MM.1S (cell line): Measurements from ENCODE around the gene ABCG2.

Source experiments
- DNase-seq: peaks from one replicate; pipeline ENCODE4 v3.0.0-alpha.2; 2015
- H2AFZ ChIP-seq: fragments of 300-600 bp; sonication (generic); 2 replicates; pipeline ENCODE4 v1.6.0; 2016; ENCODE audit warnings: antibody characterized with exemption, low read length
- H3F3A ChIP-seq: fragments of 300-600 bp; sonication (generic); 2 replicates; pipeline ENCODE4 v1.6.1; 2016; ENCODE audit warnings: mild to moderate bottlenecking, antibody characterized with exemption, low read length, moderate library complexity, mixed read lengths; ENCODE audit not compliant: insufficient read depth
- H3K27ac ChIP-seq: fragments of 300-600 bp; sonication (generic); 2 replicates; pipeline ENCODE4 v1.5.1; 2016; ENCODE audit warnings: mild to moderate bottlenecking, low read length
- H3K27me3 ChIP-seq: fragments of 300-600 bp; sonication (generic); replicated peaks from 2 replicates; pipeline ENCODE4 v1.6.0; 2016; ENCODE audit warnings: low read length; ENCODE audit not compliant: insufficient read depth
- H3K36me3 ChIP-seq: fragments of 300-600 bp; sonication (generic); replicated peaks from 2 replicates; pipeline ENCODE4 v1.6.1; 2016; ENCODE audit warnings: mild to moderate bottlenecking, low read length, mixed read lengths; ENCODE audit not compliant: insufficient read depth
- H3K4me1 ChIP-seq: fragments of 300-600 bp; sonication (generic); 2 replicates; pipeline ENCODE4 v1.6.1; 2016; ENCODE audit warnings: low read length, mixed read lengths
- H3K4me2 ChIP-seq: fragments of 300-600 bp; sonication (generic); 2 replicates; pipeline ENCODE4 v1.6.0; 2016; ENCODE audit warnings: low read depth, low read length
- H3K4me3 ChIP-seq: fragments of 300-600 bp; sonication (generic); 2 replicates; pipeline ENCODE4 v1.5.1; 2016; ENCODE audit warnings: low read length, mixed read lengths
- H3K79me2 ChIP-seq: fragments of 300-600 bp; sonication (generic); 2 replicates; pipeline ENCODE4 v1.6.1; 2016; ENCODE audit warnings: mixed run types, low read length, mixed read lengths
- H3K9ac ChIP-seq: fragments of 300-600 bp; sonication (generic); 2 replicates; pipeline ENCODE4 v1.6.1; 2016; ENCODE audit warnings: low read length, mixed read lengths
- H3K9me2 ChIP-seq: fragments of 300-600 bp; sonication (generic); replicated peaks from 2 replicates; pipeline ENCODE4 v1.6.1; 2016; ENCODE audit warnings: mild to moderate bottlenecking, low read length, mixed read lengths; ENCODE audit not compliant: insufficient read depth
- H3K9me3 ChIP-seq: fragments of 300-600 bp; sonication (generic); replicated peaks from 2 replicates; pipeline ENCODE4 v1.6.1; 2016; ENCODE audit warnings: mild to moderate bottlenecking, low read length, mixed read lengths; ENCODE audit not compliant: insufficient read depth
- H4K20me1 ChIP-seq: fragments of 300-600 bp; sonication (generic); 2 replicates; pipeline ENCODE4 v1.6.1; 2016; ENCODE audit warnings: mild to moderate bottlenecking, low read length, moderate library complexity, mixed read lengths; ENCODE audit not compliant: insufficient read depth
- EZH2 ChIP-seq: fragments of 300-600 bp; sonication (generic); optimal IDR thresholded peaks from 2 replicates; pipeline ENCODE3; 2017; ENCODE audit warnings: low read depth, mild to moderate bottlenecking, antibody characterized with exemption, low read length, mixed read lengths
- EZH2phosphoT487 ChIP-seq: fragments of 300-600 bp; sonication (generic); IDR thresholded peaks from 2 replicates; pipeline ENCODE4 v1.6.1; 2018; ENCODE audit warnings: antibody characterized with exemption, low read length
- TF ChIP-seq, protein P1 (sequence below): fragments of 300-600 bp; sonication (generic); IDR thresholded peaks from 2 replicates; pipeline ENCODE4 v1.5.1; 2016; ENCODE audit warnings: antibody characterized with exemption, low read length, mixed read lengths

ABCG2 gene

DNA sequence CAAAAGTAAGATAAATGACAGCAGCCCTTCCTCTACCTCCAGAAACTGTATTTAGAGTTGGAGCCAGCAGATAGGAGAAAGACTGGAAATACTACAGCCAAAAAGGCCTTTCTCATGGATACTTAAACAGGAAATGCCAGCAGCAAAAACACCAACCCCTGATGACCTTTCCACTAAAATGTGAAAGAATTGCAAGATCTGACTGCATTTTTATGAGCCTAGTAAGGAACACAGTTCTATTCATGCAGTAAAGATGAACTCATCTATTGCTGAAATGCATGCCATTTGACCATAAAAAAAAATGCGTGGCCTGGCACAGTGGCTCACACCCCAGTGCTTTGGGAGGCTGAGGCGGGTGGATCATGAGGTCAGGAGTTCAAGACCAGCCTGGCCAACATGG lies 19.9 kb downstream of the ABCG2 start:
- no peak overlapping the region for H3K4me3 ChIP-seq
- no peaks in the 10 kb centered on the region for H3F3A ChIP-seq
- H3K27ac ChIP-seq = no peak overlapping the region
- no peak overlapping the region for H3K9ac ChIP-seq
- H3K4me2 ChIP-seq = no peak overlapping the region
- H3K27me3 ChIP-seq = no peaks in the 10 kb centered on the region
- H4K20me1 ChIP-seq = no peaks in the 10 kb centered on the region
- H3K4me1 ChIP-seq = no peaks in the 10 kb centered on the region
- DNase-seq = no peak
- no peak for TF ChIP-seq EZH2phosphoT487
- no peak for TF ChIP-seq EZH2
- TF ChIP-seq, protein P1, sequence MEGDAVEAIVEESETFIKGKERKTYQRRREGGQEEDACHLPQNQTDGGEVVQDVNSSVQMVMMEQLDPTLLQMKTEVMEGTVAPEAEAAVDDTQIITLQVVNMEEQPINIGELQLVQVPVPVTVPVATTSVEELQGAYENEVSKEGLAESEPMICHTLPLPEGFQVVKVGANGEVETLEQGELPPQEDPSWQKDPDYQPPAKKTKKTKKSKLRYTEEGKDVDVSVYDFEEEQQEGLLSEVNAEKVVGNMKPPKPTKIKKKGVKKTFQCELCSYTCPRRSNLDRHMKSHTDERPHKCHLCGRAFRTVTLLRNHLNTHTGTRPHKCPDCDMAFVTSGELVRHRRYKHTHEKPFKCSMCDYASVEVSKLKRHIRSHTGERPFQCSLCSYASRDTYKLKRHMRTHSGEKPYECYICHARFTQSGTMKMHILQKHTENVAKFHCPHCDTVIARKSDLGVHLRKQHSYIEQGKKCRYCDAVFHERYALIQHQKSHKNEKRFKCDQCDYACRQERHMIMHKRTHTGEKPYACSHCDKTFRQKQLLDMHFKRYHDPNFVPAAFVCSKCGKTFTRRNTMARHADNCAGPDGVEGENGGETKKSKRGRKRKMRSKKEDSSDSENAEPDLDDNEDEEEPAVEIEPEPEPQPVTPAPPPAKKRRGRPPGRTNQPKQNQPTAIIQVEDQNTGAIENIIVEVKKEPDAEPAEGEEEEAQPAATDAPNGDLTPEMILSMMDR = no peak
- no peaks in the 10 kb centered on the region for H3K9me2 ChIP-seq
- H2AFZ ChIP-seq = no peak overlapping the region
- no peaks in the 10 kb centered on the region for H3K79me2 ChIP-seq
- H3K9me3 ChIP-seq = no peaks in the 10 kb centered on the region
- no peaks in the 10 kb centered on the region for H3K36me3 ChIP-seq

DNA sequence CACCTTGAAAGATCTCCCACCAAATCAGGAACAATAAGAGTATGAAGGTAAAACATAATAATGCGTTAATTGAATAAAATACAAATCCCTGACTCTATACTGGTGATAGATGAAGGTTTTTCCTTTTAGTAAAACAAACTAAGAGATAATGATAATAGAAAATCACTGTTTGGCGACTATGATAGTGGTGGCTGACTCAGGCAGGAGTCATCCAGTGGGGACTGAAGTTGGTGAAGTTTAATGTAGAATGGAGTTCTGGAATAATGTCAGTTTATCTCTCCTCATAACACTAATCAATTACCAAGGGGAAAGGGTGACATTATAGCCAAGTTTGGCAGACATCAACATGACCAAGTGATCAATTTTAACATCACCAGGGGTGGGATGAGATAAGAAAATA lies 21.3 kb downstream of the ABCG2 start:
- H3K9me3 ChIP-seq = no peaks in the 10 kb centered on the region
- no peaks in the 10 kb centered on the region for H4K20me1 ChIP-seq
- H3K27ac ChIP-seq = no peak overlapping the region
- no peaks in the 10 kb centered on the region for H3K9me2 ChIP-seq
- no peak overlapping the region for H3K4me2 ChIP-seq
- H3F3A ChIP-seq = no peaks in the 10 kb centered on the region
- H3K27me3 ChIP-seq = no peaks in the 10 kb centered on the region
- no peak overlapping the region for H3K9ac ChIP-seq
- no peak for DNase-seq
- H3K79me2 ChIP-seq = no peaks in the 10 kb centered on the region
- H3K36me3 ChIP-seq = no peaks in the 10 kb centered on the region
- no peak for TF ChIP-seq EZH2
- TF ChIP-seq, protein P1 = no peak
- no peak for TF ChIP-seq EZH2phosphoT487
- H3K4me3 ChIP-seq = no peak overlapping the region
- no peak overlapping the region for H2AFZ ChIP-seq
- no peaks in the 10 kb centered on the region for H3K4me1 ChIP-seq

DNA sequence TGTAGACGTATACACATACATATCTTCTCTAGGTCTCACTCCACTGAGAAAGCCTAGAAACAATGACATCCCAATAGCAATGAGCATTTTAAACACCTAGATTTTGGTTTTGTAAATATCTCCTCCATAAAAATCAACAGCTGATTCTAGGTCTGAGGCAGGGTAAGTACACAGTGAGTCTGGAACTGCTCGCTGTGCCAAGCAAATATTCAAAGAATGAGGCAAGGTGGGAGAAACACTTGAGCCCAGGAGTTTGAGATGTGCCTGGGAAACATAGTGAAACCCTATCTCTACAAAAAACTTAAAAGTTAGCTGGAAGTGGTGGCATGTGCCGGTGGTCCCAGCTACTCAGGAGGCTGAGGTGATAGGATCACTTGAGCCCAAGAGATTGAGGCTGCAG lies 22.2 kb downstream of the ABCG2 start:
- DNase-seq = no peak
- Histone ChIP-seq H3F3A (no peaks in the 10 kb centered on the region), H3K9ac (no peak overlapping the region), H3K36me3 (no peaks in the 10 kb centered on the region), H3K9me2 (no peaks in the 10 kb centered on the region), H3K79me2 (no peaks in the 10 kb centered on the region), H3K4me1 (no peaks in the 10 kb centered on the region), H3K27me3 (no peaks in the 10 kb centered on the region), H3K27ac (no peak overlapping the region), H3K4me3 (no peak overlapping the region), H2AFZ (no peak overlapping the region), H3K4me2 (no peak overlapping the region), H3K9me3 (no peaks in the 10 kb centered on the region), H4K20me1 (no peaks in the 10 kb centered on the region)
- TF ChIP-seq EZH2phosphoT487 = no peak
- no peak for TF ChIP-seq EZH2
- TF ChIP-seq, protein P1 = no peak
